ENCODE measurements around the gene CAMK2B.

CAMK2B gene

DNA sequence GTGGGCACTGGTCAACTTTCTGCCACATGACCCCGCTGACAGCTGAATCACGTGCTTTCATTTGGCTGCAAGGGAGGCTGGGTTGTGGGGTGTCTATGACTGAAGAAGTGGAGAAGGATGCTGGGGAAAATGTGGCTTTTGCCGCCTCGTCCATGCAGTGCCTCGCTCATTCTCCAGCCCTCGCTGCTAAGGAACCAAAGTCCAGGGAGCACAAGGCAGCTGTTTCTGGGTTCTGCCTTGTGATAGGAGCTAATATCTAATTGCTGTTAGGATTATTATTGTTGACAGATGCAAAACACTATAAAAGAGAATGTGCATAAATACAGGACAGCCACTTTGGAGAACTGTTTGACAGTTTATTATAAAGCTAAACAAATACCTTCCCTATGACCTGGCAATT is 4.9 kb upstream of the CAMK2B start:
- FAIRE-seq, result no peak
- DNase-seq (ENCODE audit: low spot score), result no peak

GRCh38 chr7:44329888-44330287 is 4.5 kb upstream of the CAMK2B start:
- FAIRE-seq (peak; percentile 55), DNase-seq (ENCODE audit: low spot score) (no peak)

DNA sequence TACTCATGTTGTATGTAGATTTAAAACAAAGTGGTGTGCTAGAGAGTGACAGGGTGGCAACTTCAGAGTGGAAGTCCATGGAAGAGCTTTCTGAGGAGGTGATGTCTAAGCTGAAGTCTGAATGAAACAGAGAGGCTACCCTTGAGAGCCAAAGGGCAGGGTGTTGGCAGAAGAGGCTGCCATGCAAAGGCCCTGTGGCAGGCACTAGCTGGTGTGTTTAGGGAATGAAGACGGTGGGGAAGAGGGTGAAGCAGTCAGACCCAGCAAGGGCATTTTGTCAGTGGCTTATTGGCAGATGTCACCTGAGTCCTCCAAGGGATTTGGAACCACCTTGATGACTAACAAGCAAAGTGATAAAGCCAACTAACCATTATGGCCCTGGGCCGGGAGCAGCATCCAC is 3.7 kb upstream of the CAMK2B start:
- no peak for FAIRE-seq
- DNase-seq (ENCODE audit: low spot score), result no peak

- no peak for FAIRE-seq
- no peak for DNase-seq (ENCODE audit: low spot score)
These were observed 2.6 kb upstream of the CAMK2B start for GRCh38 chr7:44327981-44328380.

- DNase-seq (ENCODE audit: low spot score) (no peak), FAIRE-seq (peak; percentile 48)
These were observed 1.1 kb upstream of the CAMK2B start for GRCh38 chr7:44326261-44327125.

DNA sequence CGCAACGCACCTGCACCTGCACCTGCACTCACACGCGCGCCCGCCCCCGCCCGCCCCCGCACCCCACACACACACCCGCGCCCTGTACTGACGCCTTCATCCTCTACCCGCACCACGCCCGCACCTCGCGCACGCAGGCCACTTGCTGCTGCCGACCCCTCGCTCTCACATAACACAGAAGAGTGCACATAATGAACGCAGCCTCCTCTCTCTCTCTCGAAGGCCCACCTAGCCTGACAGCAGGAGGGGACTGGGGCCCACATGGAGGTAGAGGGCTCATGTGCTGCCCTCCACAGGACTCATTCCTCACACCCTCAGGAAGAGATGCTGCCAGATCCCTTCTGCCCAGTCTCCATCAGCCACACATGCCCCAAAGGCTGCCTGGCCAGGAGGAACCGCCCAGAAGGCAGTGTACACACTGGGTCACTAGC is 432 bp upstream of the CAMK2B start:
- DNase-seq (ENCODE audit: low spot score) (no peak), FAIRE-seq (peak; percentile 75)

GRCh38 chr7:44324481-44325200 is 753 bp downstream of the CAMK2B start:
- DNase-seq (ENCODE audit: low spot score) (peak; percentile 25), FAIRE-seq (no peak)

- FAIRE-seq, result no peak
These were observed 1.3 kb downstream of the CAMK2B start for GRCh38 chr7:44324204-44324480.

DNA sequence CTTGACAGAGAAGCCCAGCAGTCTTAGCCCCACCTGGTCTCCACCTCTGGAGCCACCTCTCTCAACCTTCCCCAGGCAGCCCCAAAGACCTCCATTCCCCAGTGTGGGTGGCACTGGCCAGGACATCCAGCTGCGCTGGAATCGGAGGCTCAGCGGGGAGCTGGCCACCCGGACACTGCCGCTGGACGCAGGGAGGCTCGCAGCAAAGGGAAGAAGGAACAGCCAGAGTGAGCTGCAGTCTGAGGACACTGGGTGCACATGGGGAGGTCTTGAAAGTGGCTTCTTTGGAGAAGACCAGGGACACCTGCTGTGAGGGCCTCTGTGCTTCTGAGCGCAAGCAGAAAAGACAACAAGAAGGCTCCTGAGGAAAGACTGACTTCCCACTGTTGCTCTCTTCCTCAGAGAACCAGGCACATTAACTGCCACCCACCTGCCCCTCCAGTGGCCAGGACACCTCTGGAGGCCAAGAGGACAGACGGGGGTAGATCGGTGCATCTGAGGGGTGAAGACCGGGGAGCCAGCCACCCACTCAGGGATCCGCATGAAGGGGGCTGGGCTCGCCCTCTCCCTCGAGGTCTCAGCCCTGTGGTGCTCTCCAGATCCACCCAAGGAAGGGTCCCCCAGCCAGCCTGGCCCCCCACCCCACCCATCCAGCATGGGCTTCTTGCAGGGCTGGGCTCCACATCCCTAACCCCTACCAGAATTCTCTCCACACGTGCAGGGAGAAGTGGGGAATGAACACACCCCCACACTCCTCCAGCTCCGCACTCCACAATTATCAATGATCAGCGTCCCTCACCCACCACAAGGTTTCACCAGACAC is 1.8 kb downstream of the CAMK2B start:
- DNase-seq (ENCODE audit: low spot score), result peak; percentile 5
- FAIRE-seq, result no peak

More at GRCh38 chr7:44324204-44324480, 1.3 kb downstream of the CAMK2B start:
- DNase-seq (ENCODE audit: low spot score), result peak; percentile 10

- FAIRE-seq (no peak), DNase-seq (ENCODE audit: low spot score) (no peak)
These were observed 2.6 kb downstream of the CAMK2B start for GRCh38 chr7:44322631-44323363.

GRCh38 chr7:44321796-44322195 is 3.6 kb downstream of the CAMK2B start:
- FAIRE-seq, result peak; percentile 23

GRCh38 chr7:44320794-44321371 is 4.5 kb downstream of the CAMK2B start:
- DNase-seq (ENCODE audit: low spot score) (no peak), FAIRE-seq (no peak)

More at GRCh38 chr7:44321796-44322195, 3.6 kb downstream of the CAMK2B start:
- no peak for DNase-seq (ENCODE audit: low spot score)

- DNase-seq (ENCODE audit: low spot score), result no peak
- FAIRE-seq, result no peak
These were observed 5.3 kb downstream of the CAMK2B start for GRCh38 chr7:44320141-44320540.

- FAIRE-seq, result no peak
- no peak for DNase-seq (ENCODE audit: low spot score)
These were observed 7.1 kb downstream of the CAMK2B start for GRCh38 chr7:44318332-44318731.

DNA sequence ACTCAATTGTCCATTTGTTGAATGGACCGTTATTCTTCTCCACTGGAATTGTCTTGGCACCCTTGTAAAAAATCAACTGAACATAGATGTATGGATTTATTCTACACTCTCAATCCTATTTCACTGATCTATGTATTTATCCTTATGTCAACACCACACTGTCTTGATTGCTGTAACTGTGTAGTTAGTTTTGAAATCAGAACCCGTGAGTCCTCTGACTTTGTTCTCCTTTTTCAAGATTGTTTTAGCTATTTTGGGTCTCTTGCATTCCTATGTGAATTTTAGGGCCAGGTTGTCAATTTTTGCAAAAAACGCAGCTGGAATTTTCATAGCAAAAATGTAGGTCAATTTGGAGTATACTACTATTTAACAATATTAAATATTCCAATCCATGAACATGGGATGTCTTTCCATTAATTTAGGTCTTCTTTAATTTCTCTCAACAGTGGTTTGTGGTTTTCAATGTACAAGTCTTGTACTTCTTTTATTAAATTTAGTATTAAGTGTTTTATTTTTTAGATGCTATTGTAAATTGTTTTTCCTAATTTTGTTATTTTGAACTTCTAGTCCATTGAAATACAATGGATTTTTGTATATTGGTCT is 10.0 kb downstream of the CAMK2B start:
- no peak for FAIRE-seq

DNA sequence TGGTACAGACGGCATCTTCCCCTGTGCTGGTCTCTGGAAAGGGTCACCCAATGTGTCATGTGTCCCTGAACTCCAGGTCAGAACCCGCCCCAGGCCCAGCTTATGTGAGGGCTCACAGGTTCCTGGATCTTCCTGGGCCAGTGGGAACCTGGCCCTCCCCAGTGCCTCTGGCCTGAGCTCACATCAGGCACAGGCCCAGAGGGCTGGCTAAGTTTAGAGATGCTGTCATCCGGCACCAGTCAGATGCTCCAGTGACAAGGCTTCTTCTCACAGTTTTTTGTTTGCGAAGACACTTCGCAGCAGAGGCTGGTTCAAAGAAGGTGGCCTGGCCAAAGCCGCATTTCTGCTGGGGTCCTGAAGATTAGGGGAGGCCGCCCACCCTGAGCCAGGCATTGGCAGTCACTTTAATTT is 11.8 kb downstream of the CAMK2B start:
- FAIRE-seq, result peak; percentile 13
- no peak for DNase-seq (ENCODE audit: low spot score)

More for the DNA sequence above, 10.0 kb downstream of the CAMK2B start:
- no peak for DNase-seq (ENCODE audit: low spot score)

- DNase-seq (ENCODE audit: low spot score), result no peak
- peak; percentile 58 for FAIRE-seq
These were observed 12.4 kb downstream of the CAMK2B start for GRCh38 chr7:44313016-44313415.

- DNase-seq (ENCODE audit: low spot score), result no peak
- peak; percentile 63 for FAIRE-seq
These were observed 13.6 kb downstream of the CAMK2B start for GRCh38 chr7:44311561-44312495.

DNA sequence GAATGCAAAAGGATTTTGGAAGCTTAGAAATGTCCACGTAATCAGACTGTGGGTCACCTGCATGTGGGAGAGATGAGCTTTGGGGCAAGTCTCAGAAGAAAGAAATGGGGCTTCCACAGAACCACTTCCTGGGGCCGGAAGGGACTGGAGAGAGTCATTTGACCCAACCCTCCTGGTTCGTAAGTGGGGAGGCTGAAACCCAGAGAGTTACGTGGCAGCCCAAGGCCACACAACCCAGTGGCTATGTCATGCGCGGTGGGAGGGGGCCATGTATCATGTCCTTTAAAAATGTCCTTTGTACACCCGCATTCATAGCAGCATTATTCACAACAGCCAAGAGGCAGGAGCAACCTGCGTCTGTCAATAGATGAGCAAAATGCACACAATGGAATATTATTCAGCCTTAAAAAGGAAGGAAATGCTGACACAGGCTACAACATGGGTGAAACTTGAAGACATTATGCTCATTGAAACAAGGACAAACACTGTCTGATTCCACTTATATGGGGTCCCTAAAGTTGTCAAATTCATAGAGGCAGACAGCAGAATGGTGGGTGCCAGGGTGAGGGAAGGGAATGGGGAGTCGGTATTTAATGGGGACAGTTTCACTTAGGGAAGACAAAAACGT is 15.1 kb downstream of the CAMK2B start:
- DNase-seq (ENCODE audit: low spot score) (no peak), FAIRE-seq (no peak)
